LNCAP (cell line): ENCODE results near the gene CAP1.

Experiments
- TF ChIP-seq, protein P1 (sequence below): fragments of 450-650 bp; IDR thresholded peaks from 2 replicates; pipeline ENCODE4 v1.5.1; 2017; ENCODE audit warnings: mild to moderate bottlenecking

Gene CAP1

DNA sequence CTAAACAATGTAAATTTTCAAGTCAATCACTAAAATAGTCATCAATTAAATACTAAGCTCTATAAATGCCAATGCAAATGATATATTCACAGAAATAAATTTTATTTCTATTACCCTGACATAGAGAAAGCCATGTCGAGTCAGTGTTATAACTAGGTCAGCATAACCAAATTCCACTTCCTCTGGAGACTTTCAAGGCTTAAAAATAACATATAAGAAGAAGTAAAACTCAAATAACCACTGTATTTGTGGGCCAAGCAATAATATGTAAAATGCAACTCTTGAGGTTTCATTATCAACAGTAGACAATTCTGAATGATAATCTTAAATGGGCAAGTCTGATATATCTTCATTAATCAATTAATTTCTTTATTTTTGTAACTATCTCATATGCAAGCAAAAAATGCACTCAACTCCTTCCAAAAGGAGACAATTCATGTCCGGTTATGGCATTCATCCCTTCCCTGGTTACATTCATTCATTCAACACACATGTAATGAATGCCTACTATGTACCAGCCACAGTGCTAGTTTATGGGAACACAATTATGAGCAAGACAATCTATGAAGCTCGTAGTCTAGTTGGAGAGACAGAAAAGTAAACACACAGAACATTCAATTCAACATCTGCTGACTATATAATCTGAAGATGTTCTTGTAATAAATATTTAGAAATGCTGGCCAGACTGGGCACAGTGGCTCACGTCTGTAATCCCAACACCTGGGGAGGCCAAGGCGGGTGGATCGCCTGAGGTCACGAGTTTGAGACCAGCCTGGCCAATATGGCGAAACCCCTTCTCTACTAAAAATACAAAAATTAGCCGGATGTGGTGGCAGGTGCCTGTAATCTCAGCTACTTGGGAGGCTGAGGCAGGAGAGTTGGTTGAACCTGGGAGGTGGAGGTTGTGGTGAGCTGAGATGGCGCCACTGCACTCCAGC lies 37.1 kb upstream of the CAP1 start:
- TF ChIP-seq, protein P1, sequence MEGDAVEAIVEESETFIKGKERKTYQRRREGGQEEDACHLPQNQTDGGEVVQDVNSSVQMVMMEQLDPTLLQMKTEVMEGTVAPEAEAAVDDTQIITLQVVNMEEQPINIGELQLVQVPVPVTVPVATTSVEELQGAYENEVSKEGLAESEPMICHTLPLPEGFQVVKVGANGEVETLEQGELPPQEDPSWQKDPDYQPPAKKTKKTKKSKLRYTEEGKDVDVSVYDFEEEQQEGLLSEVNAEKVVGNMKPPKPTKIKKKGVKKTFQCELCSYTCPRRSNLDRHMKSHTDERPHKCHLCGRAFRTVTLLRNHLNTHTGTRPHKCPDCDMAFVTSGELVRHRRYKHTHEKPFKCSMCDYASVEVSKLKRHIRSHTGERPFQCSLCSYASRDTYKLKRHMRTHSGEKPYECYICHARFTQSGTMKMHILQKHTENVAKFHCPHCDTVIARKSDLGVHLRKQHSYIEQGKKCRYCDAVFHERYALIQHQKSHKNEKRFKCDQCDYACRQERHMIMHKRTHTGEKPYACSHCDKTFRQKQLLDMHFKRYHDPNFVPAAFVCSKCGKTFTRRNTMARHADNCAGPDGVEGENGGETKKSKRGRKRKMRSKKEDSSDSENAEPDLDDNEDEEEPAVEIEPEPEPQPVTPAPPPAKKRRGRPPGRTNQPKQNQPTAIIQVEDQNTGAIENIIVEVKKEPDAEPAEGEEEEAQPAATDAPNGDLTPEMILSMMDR: no peak

DNA sequence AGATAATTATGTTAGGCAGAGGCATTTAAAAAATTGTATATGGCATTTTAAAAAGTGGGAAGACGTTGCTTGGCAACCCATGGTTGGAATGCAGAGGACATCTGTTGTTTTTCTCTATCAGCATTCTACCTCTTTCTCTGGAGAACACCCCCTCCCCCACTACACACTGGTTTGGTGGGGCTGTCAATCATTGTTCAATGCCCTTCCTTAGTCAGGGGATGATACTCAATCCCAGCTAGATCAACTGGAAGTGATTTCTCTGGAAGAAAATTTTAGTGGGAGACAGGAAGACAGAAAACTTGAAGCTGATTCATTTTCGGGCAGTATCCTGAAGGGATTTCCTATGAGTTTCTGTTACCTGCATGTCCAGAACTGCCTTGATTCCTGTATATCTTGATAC lies 35.7 kb upstream of the CAP1 start:
- TF ChIP-seq, protein P1: no peak

DNA sequence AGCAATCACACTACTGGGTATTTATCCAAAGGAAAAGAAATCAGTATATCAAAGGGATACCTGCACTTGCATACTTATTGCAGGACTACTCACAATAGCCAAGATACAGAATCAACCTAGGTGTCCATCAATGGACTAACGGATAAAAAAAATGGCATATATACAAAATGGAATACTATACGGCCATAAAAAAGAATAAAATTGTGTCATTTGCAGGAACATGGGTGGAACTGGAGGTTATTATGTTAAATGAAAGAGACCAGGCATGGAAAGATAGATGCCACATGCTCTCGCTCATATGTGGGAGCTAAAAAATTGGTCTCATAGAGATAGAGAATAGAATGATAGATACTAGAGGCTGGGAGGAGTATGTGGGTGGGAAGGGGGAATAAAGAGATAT lies 29.3 kb upstream of the CAP1 start:
- TF ChIP-seq, protein P1: no peak

DNA sequence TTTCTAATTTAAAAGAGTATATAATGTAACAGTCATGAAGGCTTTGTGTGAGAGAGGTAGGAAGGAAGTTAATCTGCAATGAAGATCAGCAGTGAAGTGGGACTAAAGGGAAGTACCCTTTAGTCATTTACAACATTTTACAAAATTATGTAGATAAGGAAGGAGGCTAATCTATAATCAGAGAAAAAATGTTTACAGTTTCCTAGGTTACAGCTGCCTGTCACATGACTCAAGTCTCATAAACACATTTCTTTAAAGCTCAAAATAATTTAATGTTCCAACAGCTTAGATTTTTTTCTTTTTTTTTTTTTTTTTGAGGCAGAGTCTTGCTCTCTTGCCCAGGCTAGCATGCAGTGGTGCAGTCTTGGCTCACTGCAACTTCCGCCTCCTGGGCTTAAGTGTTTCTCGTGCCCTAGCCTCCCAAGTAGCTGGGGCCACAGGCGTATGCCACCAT lies 26.2 kb upstream of the CAP1 start:
- TF ChIP-seq, protein P1: no peak

DNA sequence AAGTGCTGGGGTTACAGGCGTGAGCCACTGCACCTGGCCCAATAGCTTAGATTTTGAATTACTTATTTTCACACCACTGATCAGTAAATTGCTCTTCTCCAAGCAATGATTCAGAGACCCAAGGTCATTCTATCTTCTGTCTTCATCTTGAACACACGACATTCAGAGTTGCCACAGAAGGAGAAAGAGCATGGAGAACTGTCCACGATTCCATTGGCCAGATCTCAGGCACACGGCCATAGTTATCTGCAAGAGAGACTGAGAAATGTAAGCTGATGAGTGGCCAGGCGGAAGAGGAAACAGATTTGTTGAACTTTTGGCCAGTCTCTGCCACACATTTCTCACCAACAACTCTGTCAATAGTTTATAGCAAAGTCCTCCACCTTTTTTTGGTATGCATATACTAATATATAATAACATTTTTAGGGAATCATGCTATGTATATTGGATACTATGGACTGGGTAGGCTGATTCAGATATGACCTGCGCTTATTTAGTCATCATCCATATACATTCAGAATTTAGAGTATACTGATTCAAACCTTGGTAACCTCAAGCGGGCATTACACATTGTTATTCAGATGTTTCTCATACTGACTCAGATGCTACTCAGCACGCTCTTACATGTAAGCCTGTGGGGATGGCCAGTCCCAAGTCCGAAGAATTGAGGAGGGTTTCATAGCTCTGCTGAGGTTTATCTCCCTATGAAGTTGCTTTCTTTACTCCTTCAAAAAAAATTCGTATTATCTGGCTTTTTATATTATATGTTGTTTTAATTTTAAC lies 25.5 kb upstream of the CAP1 start:
- TF ChIP-seq, protein P1: no peak

DNA sequence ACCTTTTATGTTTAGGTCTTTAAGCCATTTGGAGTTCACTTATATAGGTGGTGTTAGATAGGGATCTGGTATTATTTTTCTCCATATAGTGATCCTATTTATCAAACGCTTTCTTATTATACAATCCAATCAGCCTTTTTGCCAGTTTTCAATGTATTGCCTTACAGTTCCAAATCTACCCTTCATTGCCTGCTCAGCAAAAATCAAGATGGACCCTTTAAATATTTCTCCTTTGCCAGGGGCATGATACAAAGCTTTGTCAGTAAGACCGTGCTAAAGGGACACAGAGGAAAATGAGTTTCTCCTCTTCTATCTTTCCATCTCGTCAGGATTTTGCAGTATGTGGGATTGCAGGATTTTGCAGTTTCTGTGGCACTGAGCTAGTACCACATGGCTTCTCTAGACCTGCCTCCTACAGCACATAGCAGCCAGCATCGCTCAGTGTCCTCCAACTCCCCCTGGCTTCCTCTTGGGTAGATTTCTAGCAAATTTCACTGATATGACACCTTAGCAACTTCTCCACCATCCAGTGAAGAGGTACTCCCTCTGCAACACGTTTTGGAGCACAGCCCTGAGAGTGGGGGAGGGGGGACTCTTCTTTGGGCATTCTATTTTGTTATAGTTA lies 22.5 kb upstream of the CAP1 start:
- TF ChIP-seq, protein P1: no peak

DNA sequence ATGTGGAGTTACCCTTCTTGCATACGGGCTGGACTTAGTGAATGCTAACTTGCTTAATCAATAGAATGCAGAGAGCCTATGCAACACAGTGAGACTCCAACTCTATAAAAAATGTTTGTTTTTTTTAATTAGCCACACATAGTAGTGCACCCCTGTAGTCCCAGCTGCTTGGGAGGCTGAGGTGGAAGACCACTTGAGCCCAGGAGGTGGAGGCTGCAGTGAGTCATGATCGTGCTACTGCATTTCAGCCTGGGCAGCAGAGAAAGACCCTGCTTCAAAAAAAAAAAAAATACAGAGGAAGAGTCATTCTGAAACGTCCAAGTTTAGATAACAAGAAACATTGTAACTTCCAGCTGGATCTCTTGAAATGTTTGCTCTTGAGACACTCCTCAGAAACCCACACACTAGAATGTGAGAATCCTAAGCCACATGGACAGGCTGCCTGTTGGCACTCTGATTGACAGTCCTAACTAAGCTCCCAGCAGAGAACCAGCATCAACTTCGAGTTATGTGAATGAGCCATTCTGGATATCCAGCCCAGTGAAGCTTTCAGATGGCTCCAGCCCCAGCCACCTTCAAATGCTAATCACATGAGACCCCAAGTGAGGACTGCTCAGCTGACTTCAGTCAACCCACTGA lies 20.0 kb upstream of the CAP1 start:
- TF ChIP-seq, protein P1: no peak
